Measurements from ENCODE around the gene TMEM132C.
A peak's percentile ranks its signal among the peaks of the same experiment; 100 is the strongest.

The TMEM132C gene

GRCh38 chr12:128288896-128289295, 21.9 kb downstream of the TMEM132C start:
- DNase-seq: no peak

- no peak for DNase-seq
Measured at GRCh38 chr12:128290938-128291337, 24.0 kb downstream of the TMEM132C start.

- peak in 1 of 5 experiments; percentile 1 for DNase-seq
Measured at GRCh38 chr12:128298091-128298748, 31.2 kb downstream of the TMEM132C start.

GRCh38 chr12:128305336-128305892, 38.4 kb downstream of the TMEM132C start:
- DNase-seq: no peak

- no peak for DNase-seq
Measured at GRCh38 chr12:128307791-128308190, 40.8 kb downstream of the TMEM132C start.

- DNase-seq: no peak
Measured at GRCh38 chr12:128312661-128313060, 45.7 kb downstream of the TMEM132C start.

GRCh38 chr12:128313931-128314330, 47.0 kb downstream of the TMEM132C start:
- no peak for DNase-seq

- DNase-seq: no peak
Measured at GRCh38 chr12:128314611-128315010, 47.6 kb downstream of the TMEM132C start.

GRCh38 chr12:128316078-128316477, 49.1 kb downstream of the TMEM132C start:
- DNase-seq: no peak

GRCh38 chr12:128316973-128317526, 50.1 kb downstream of the TMEM132C start:
- no peak for DNase-seq

- no peak for DNase-seq
Measured at GRCh38 chr12:128318341-128318740, 51.4 kb downstream of the TMEM132C start.

- no peak for DNase-seq
Measured at GRCh38 chr12:128318946-128319345, 52.0 kb downstream of the TMEM132C start.

- no peak for DNase-seq
Measured at GRCh38 chr12:128322341-128322740, 55.4 kb downstream of the TMEM132C start.

GRCh38 chr12:128323145-128323920, 56.4 kb downstream of the TMEM132C start:
- no peak for DNase-seq

GRCh38 chr12:128325646-128326045, 58.7 kb downstream of the TMEM132C start:
- no peak for DNase-seq

- DNase-seq: no peak
Measured at GRCh38 chr12:128326406-128326805, 59.4 kb downstream of the TMEM132C start.

- DNase-seq: no peak
Measured at GRCh38 chr12:128328961-128329360, 62.0 kb downstream of the TMEM132C start.

GRCh38 chr12:128336204-128337070, 69.5 kb downstream of the TMEM132C start:
- no peak for DNase-seq

GRCh38 chr12:128337071-128337345, 70.0 kb downstream of the TMEM132C start:
- DNase-seq: no peak

- no peak for DNase-seq
Measured at GRCh38 chr12:128337431-128338170, 70.6 kb downstream of the TMEM132C start.

- no peak for DNase-seq
Measured at GRCh38 chr12:128338386-128339125, 71.6 kb downstream of the TMEM132C start.

Data from T-helper 2 cell (primary cell).